ENCODE data around the gene FJX1.
"Not testable (repeated sequence)": the region's sequence is repeated elsewhere in the genome, so short reads cannot be mapped to it uniquely, and the experiment has no call there.

DNA sequence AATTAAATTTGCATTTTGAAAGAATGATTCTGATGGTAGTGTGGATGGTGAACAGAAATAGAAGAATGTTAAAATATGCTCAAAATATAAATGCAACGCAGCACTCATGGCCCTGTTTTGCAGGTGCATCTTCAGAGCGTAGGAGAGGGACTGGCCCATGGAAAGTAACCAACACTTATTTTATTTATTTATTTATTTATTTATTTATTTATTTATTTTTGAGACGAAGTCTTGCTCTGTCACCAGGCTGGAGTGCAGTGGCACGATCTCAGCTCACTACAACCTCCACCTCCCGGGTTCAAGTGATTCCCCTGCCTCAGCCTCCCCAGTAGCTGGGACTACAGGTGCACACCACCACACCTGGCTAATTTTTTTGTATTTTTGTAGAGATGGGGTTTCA is 34.5 kb downstream of the FJX1 start:
- TF ChIP-seq, protein P1, sequence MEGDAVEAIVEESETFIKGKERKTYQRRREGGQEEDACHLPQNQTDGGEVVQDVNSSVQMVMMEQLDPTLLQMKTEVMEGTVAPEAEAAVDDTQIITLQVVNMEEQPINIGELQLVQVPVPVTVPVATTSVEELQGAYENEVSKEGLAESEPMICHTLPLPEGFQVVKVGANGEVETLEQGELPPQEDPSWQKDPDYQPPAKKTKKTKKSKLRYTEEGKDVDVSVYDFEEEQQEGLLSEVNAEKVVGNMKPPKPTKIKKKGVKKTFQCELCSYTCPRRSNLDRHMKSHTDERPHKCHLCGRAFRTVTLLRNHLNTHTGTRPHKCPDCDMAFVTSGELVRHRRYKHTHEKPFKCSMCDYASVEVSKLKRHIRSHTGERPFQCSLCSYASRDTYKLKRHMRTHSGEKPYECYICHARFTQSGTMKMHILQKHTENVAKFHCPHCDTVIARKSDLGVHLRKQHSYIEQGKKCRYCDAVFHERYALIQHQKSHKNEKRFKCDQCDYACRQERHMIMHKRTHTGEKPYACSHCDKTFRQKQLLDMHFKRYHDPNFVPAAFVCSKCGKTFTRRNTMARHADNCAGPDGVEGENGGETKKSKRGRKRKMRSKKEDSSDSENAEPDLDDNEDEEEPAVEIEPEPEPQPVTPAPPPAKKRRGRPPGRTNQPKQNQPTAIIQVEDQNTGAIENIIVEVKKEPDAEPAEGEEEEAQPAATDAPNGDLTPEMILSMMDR (IDR thresholded peaks at IDR 0.05) = not testable (repeated sequence)
- not testable (repeated sequence) for TF ChIP-seq POLR2A (IDR thresholded peaks at IDR 0.05)
